HG02840 (cell line): Measurements from ENCODE around the gene PAK6.

ENCODE experiments used
- ATAC-seq: cut with Tn5 transposase; IDR thresholded peaks from one replicate; pipeline ENCODE4 v1.9.1; 2021; ENCODE audit warnings: mild to moderate bottlenecking, moderate library complexity, moderate number of reproducible peaks; ENCODE audit not compliant: unreplicated experiment, low FRiP score

The PAK6 gene

DNA sequence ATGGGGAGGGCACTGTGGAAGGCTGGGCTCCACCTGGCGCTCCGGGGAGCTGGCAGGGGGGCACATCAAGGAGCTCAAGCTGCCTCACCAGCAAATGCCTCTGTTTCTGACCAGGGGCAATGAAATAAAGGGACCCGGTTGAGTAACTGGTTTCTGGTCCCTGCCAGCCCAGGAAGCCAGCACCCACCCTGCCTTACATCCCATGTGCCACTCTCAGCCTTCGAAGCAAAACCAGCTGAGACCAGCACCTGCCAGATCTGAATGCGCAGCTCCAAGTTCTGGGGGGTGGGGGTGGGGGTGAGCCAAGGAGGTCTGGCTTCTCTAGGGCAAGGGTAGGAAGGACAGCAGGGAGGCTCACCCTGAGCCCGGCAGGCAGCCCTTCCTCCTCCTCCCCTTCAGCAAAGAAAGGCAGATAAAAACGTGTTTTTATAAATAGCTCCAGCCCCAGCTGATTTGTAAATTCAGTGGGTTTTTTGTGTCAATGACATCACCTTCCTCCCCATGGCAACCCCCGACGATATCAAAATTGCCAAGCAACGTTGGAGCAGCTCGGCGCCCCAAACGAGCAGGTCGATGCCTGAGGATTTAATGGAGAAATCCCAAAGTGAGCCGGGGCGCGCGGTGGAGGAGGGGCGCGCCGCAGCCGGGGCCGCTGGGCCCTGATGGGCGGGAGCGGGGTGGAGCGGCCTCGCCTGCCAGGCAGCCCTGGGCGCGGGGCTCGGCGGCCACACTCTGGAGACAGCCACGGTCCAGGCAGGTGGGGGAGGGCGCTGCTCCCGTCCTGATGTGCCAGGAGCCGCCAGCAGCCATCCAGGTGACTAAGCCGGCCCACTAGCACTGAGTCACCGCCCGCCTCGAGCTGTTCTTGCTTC, at the start of gene PAK6:
Gene PAK6 (plus strand): TSS at position 532 of the 872 bp plus-strand sequence. CDS start 25,723 bp downstream, outside the sequence.
- ATAC-seq, result no peak

- no peak for ATAC-seq
Measured at GRCh38 chr15:40190591-40190990, 48.3 kb upstream of the PAK6 start.

- ATAC-seq, result no peak
Measured at GRCh38 chr15:40192942-40193341, 45.9 kb upstream of the PAK6 start.

DNA sequence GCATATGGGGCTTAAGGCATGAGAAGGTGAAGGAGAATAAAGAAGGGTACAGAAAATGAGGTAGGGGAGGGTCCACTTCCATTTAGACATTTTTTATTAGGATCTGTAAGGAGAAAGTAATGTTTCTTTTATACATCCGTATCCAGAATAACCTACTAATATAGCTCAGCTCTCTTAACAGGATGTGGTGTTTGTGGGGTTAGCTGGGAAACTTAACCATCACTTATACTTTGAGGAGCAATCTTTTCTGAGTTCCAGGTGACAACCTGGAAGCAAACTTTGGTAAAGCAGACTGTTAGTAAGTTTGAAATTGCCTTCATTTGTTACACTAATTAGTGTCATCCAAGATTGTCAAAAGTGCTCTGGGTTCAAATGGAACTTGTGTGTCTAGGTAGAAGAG, 41.4 kb upstream of the PAK6 start:
- ATAC-seq, result no peak

DNA sequence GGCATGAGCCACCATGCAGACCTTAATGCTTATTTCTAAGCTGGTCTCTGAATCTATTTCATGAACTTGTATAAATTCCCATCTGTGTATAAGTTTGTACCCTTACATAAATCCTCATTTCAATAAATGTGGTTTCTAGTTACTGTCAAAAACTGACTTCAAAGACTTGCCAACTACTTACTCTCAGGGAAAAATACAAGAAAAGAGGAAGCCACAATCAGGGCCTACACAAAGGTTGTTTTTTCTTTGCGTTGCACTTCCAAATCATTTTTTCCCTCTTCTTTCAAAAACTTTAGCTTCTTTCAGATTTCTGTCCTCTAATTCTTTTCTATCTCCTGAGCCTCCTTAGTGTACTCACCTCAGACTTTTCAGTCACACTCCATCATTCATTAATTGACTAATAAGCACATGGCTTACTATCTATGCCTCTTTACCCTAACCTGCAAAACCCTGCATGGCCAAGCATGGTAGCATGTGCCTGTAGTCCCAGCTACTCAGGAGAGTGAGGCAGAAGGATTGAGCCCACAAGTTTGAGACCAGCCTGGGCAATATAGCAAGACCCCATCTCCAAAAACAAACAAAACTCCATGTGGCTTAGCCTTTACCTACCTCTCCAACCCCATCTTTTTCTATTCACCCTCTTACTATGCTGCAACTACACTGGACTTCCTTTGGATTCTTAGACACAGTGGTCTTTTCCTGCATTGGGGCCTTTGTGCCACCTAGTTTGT, 40.3 kb upstream of the PAK6 start:
- ATAC-seq, result no peak

DNA sequence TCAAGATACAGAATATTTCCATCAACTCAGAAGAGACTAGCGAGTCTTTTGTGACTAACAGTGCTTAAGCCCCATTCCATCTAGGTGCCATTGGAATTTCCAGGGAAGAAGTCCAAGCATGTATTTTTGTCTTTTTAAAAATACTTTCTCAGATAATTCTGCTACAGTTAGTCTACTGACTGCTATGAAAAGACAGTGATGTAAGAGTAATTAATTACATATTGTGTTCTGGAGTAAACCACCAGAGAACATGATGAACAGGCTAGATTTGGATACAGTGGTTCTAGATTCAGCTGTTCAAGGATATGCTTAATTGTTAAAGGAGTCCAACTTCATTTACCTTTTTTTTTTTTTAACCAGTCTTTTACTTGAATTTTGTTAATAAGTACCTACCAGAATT, 34.8 kb upstream of the PAK6 start:
- no peak for ATAC-seq

DNA sequence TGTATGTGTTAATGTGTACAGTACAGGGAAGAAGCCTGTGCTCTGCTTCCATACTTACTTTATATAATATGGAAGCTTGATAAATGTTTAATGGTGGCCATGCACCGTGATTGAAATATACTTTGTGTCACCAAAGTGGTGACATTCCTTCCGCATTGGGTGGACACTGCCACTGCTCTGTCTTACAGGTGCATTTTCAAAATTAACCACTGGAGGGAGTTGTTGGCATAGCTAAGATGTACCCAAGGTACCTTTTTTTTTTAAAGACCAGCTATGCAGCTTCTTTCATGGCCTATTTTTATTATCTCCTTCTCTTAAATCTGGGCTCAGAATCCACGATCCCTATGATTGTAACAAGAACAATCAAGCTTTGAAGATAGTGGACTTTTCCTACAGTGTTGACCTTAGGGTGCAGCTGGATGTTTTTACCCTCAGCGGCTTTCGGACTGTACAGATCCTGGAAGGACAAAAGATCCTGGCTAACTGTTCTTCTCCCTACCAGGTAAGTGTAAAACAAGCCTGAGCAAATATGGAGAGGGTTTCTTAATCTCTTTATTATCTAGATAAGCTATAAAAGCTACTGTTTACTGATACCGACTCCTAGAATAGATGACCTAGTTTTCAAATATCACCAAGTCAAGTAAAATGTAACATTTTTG, 21.6 kb upstream of the PAK6 start:
- no peak for ATAC-seq

- ATAC-seq, result no peak
Measured at GRCh38 chr15:40219801-40220200, 19.1 kb upstream of the PAK6 start.

DNA sequence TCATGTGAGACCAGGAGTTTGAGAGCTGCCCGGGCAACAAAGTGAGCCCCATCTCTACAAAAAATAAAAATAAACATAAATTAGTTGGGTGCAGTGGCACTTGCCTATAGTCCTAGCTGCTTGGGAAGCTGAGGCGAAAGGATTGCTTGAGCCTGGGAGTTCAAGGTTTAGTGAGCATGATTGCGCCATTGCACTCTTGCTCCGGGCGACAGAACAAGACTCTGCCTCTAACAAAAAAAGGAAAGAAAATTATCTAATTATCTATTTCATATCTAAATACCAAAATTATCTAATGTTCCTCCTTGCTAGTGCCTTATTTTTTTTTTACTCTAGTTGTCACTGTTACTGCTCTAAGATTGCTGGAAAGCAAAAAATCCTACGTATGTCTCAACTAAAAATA, 16.7 kb upstream of the PAK6 start:
- no peak for ATAC-seq

DNA sequence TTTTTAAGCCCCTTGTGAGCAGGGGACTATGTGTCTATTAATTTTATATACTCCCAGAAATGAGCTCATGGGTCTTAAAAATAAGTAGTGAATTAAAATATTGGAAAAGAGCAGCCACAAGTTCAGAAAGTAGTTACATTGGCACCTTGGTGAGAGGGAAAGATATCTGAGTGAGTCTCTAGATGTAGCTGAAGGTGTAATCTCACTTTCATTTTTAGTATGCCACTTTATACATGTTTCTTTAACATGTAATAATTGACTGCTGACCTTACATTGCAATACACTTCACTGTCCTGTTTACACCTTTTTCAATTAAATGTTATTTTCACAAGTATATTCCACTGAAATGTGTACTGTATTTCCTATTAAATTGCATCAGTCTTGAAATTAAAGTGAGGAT, 12.1 kb upstream of the PAK6 start:
- no peak for ATAC-seq

DNA sequence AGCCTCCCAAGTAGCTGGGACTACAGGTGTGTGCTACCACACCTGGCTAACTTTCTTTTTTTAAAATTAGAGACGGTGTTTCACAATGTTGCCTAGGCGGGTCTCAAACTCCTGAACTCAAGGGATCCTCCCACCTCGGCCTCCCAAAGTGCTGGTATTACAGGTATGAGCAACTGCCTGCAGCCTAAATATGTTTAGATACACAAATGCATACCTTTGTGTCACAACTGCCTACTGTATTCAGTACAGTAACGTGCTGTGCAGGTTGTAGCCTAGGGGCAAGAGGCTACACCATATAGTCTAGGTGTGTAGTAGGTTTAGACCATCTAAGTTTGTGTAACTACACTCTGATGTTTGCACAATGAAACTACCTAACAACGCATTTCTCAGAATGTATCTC, 9.5 kb upstream of the PAK6 start:
- no peak for ATAC-seq

- no peak for ATAC-seq
Measured at GRCh38 chr15:40229956-40230355, 8.9 kb upstream of the PAK6 start.

GRCh38 chr15:40232625-40233070, 6.2 kb upstream of the PAK6 start:
- ATAC-seq, result no peak

GRCh38 chr15:40233727-40234577, 4.9 kb upstream of the PAK6 start:
- ATAC-seq, result no peak

- ATAC-seq, result no peak
Measured at GRCh38 chr15:40234783-40235182, 4.1 kb upstream of the PAK6 start.

DNA sequence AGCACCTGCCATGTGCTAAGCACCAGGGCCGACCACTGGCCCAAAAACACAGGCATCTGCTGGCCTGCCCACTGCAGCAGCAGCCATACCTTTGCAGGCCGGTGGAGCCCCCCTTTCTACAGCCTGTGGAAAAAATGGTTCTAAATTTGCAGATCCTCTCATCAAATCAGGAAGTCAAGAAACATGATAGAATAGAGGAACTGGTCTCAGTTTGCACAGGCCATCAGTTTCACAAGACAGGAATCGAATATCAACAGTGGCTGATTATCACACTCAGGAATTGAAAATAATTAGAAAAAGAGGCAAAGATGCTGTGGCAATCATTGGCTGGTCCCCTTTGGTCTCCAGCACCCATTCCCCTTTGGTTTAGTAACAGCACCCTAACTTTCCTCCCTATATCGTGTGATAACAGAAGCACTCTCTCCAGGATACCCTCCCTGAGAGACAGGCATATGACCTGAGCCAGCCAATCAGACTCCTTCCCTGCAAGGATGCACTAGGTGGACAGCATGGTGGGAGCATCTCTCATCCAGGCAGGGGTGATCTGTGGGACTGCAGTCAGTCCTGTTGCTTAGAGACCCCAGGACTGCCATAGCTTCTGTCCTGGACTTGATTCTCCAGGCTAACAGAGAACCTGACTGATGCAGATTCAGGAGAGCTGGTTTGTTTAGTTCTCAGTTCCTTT, 3.5 kb upstream of the PAK6 start:
- no peak for ATAC-seq

DNA sequence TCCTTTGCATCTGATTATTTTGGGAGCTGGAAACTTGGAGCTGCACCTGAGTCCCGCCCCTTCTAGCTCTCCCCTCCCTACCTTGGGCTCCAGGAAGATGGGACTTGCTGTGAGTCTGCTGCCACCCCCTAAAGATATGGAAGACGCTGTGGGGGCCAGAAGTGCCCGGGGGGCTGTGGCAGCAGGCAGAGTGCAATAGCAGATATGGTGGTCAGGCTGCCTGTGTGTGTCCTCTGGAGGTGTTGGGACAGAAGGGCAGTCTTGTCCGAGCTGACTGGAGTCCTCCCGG, 485 bp downstream of the PAK6 start:
- ATAC-seq, result no peak

- no peak for ATAC-seq
Measured at GRCh38 chr15:40239693-40240618, 1.1 kb downstream of the PAK6 start.
